Mesothelial cell of epicardium (in vitro differentiated cells): ENCODE data around the gene EFCAB8. TPM values are rescaled to one million over a fixed set of nuclear protein-coding genes. Genes with fewer than 3 reads are reported as not detected.

Experiments used
- DNase-seq, 2 experiments: peaks; one replicate each; pipeline ENCODE4 v3.0.0; 2021; ENCODE audit warnings: low spot score in 2 of 2; ENCODE audit not compliant: unreplicated experiment in 2 of 2
- H3K27ac Mint-ChIP-seq: 2 replicates; pipeline ENCODE4 v1.8.0; 2021; ENCODE audit warnings: mixed read lengths
- H3K27me3 Mint-ChIP-seq: 2 replicates; pipeline ENCODE4 v1.8.0; 2021; ENCODE audit warnings: low read depth, mixed read lengths
- H3K36me3 Mint-ChIP-seq: 2 replicates; pipeline ENCODE4 v1.8.0; 2021; ENCODE audit warnings: mixed read lengths
- H3K4me1 Mint-ChIP-seq: 2 replicates; pipeline ENCODE4 v1.8.0; 2021; ENCODE audit warnings: mixed read lengths
- H3K4me3 Mint-ChIP-seq: 2 replicates; pipeline ENCODE4 v1.8.0; 2021; ENCODE audit warnings: mild to moderate bottlenecking, moderate library complexity, mixed read lengths
- H3K9me3 Mint-ChIP-seq: 2 replicates; pipeline ENCODE4 v1.8.0; 2021; ENCODE audit warnings: mixed read lengths
- CTCF ChIP-seq: fragments of 200-600 bp; sonication (generic); IDR thresholded peaks from one replicate; pipeline ENCODE4 v1.5.0; 2021; ENCODE audit warnings: antibody characterized with exemption; ENCODE audit not compliant: unreplicated experiment
- total RNA-seq: library from RNA; stranded (reverse); gene quantifications from 3 replicates; pipeline ENCODE4 v1.2.1, GENCODE V29; 2021

EFCAB8 gene
- total RNA-seq, 1 donor from 2014 or later = 0.47 TPM

DNA sequence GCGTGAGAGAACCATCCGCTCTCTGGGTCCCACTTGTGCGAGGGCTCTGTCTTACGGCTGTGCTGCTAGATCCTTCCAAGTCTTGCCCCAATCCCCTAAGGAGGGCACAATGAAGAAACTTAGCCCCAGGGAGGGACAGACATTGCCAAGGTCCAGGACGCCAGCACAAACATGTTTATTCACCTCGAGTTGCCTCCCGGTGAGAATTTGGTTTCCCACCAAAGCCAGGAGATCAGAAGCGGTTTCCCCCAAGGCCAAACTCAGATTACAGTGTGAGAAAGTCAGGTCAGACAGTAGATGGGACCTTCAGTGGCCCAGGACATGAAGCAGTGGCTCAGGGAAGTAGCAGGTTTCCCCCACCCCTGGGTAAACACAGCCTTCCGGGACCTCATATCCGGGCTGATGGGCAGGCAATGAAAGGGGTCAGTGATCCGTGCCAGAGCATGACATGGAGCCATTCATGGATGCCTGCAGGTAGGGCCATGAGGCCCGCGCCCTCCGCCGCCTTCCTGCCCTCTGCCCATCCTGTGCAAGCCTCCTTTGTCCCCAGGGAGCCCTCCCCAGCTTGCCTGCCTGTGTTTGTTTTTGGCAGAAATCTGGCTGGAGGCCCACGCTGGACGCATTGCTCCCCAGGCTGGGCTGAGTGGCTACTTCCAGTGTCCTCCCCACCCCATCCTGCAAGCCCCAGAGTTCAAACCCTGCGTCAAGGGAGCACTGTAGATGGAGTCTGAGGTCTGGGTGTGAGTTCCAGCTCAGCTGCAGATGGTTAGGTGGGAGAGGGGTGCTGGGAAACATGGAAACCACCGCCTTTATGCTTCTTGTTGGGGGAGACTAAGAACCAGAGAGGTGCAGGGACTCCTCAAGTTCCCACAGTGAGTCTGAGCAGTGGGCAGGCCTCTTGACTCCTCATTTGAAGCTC lies 150.8 kb downstream of the EFCAB8 start:
- peaks cover 27% of the 10 kb centered on the region for H3K27me3 Mint-ChIP-seq
- DNase-seq = no peak
- no peak overlapping the region for H3K27ac Mint-ChIP-seq
- peaks cover 4% of the 10 kb centered on the region for H3K9me3 Mint-ChIP-seq
- no peaks in the 10 kb centered on the region for H3K4me1 Mint-ChIP-seq
- no peak overlapping the region for H3K4me3 Mint-ChIP-seq
- H3K36me3 Mint-ChIP-seq = no peaks in the 10 kb centered on the region
- no peak for TF ChIP-seq CTCF

GRCh38 chr20:33010133-33010504 lies 151.4 kb downstream of the EFCAB8 start:
- H3K4me1 Mint-ChIP-seq = no peaks in the 10 kb centered on the region
- H3K4me3 Mint-ChIP-seq = no peak overlapping the region
- H3K27me3 Mint-ChIP-seq = peaks cover 33% of the 10 kb centered on the region
- no peak for DNase-seq
- TF ChIP-seq CTCF = no peak
- no peak overlapping the region for H3K27ac Mint-ChIP-seq
- H3K9me3 Mint-ChIP-seq = peaks cover 3% of the 10 kb centered on the region
- no peaks in the 10 kb centered on the region for H3K36me3 Mint-ChIP-seq

DNA sequence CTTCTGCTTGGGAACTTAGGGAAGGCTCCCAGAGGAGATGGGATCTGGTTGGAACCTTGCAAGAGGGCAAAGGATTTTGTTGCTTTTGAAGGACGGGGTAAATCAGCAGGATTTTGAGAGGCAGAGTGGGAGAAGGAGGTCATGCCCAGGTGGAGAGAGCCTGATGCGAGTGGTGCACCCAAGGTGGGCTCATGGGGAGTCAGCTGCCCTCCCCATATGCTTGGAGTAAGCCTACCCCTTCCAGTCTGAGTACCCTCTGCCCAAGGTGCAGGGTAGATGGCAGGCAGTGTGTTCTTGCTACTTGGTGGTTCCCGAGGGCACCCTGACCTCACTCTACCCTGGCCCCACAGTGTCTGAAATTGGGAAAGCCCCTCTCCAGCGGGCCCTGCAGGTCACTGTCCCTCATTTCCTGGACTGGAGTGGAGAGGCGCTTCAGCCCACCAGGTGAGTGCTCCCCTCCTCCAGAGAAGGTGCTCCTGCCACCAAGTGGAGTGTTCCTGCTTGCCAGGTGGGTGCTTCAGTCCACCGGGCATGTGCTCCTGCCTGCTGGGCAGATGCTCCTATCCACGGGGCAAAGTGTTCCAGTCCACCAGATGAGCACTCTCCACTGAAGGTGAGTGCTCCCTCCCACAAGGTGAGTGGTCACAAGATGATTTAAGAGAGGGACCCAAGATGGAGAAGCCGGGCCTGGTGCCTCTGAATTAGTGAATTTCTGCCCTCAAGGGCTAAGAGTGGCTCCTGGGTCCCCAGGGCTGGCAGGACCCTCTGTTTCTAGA lies 152.1 kb downstream of the EFCAB8 start:
- Mint-ChIP-seq H3K4me1 (no peaks in the 10 kb centered on the region), H3K27ac (no peak overlapping the region), H3K36me3 (no peaks in the 10 kb centered on the region), H3K4me3 (no peak overlapping the region), H3K27me3 (peaks cover 39% of the 10 kb centered on the region), H3K9me3 (no peaks in the 10 kb centered on the region)
- no peak for DNase-seq
- TF ChIP-seq CTCF = no peak

Other genes with a start within 250 kb of the EFCAB8 start
- gene C20orf203, start 185.0 kb upstream of the EFCAB8 start, total RNA-seq = 0.98 to 1.6 TPM (median 1.2 TPM) in 3 replicates
- 36.3 to 40.8 TPM (median 39.2 TPM) in 3 replicates for gene COMMD7, start 115.5 kb upstream of the EFCAB8 start, total RNA-seq
- 7.5 to 8.5 TPM (median 8.5 TPM) in 3 replicates for gene DNMT3B, start 96.5 kb upstream of the EFCAB8 start, total RNA-seq
- 114 to 119 TPM (median 114 TPM) in 3 replicates for gene MAPRE1, start 39.0 kb upstream of the EFCAB8 start, total RNA-seq
- not detected in 3 replicates for gene SUN5, start 145.5 kb downstream of the EFCAB8 start, total RNA-seq
- gene BPIFB2, start 148.8 kb downstream of the EFCAB8 start, total RNA-seq = not detected in 3 replicates
- gene BPIFB6, start 172.7 kb downstream of the EFCAB8 start, total RNA-seq = not detected in 3 replicates
- gene BPIFB3, start 195.0 kb downstream of the EFCAB8 start, total RNA-seq = not detected in 3 replicates
- not detected in 3 replicates for gene BPIFB4, start 220.7 kb downstream of the EFCAB8 start, total RNA-seq